ENCODE measurements around the gene DYNLRB1.

DNA sequence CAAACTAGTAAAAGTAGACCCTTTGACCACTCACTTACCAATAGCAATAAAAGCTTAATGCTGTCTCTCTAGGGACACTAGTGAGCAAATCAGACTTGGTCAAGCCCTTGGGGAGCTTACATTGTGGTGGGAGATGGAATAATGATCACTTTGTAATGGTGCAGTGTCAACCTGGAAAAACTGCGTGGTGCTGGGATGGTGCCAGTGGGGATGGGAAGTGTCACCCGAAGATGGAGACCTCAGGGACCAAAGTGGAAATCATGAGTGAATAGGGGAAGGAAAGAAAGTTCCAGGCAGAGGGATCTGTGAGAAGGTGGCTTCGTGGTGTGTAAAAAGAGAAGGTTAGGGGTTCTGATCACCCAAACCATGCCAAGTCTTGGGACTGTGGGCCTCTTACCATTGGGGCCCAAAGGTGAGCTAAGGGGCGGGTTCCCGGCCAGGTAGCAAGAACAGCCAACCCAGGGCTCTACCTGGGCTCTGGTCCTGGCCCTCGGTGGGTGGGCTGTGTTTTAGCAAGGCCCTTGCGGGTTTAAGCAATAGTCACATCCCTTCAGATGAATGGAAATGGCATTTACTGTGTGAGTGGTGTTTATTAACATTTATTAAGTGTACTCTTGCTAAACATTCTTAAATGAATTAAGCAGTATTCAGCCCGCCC, 15.5 kb downstream of the DYNLRB1 start:
- TF ChIP-seq, protein P1, sequence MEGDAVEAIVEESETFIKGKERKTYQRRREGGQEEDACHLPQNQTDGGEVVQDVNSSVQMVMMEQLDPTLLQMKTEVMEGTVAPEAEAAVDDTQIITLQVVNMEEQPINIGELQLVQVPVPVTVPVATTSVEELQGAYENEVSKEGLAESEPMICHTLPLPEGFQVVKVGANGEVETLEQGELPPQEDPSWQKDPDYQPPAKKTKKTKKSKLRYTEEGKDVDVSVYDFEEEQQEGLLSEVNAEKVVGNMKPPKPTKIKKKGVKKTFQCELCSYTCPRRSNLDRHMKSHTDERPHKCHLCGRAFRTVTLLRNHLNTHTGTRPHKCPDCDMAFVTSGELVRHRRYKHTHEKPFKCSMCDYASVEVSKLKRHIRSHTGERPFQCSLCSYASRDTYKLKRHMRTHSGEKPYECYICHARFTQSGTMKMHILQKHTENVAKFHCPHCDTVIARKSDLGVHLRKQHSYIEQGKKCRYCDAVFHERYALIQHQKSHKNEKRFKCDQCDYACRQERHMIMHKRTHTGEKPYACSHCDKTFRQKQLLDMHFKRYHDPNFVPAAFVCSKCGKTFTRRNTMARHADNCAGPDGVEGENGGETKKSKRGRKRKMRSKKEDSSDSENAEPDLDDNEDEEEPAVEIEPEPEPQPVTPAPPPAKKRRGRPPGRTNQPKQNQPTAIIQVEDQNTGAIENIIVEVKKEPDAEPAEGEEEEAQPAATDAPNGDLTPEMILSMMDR (conservative IDR thresholded peaks at IDR 0.05; ENCODE audit: low read length) = no peak
- TF ChIP-seq EZH2phosphoT487 (IDR thresholded peaks at IDR 0.05; ENCODE audit: borderline replicate concordance) = no peak

All from Loucy (cell line).